Measurements from ENCODE around the gene PITPNM1. TPM values are rescaled to one million over a fixed set of nuclear protein-coding genes. Genes with fewer than 3 reads are reported as not detected.

Gene PITPNM1
- total and polyA plus RNA-seq, 2 of the 13 experiments (the other 11 are each of a cell fraction or from before 2014, with no cell fraction given), result 8.2 to 8.5 TPM

- TF ChIP-seq ZNF460 (CRISPR knock-in tag; IDR thresholded peaks at IDR 0.05; ENCODE audit: borderline replicate concordance) (no peak), FIP1L1 (IDR thresholded peaks at IDR 0.05; ENCODE audit: borderline replicate concordance, insufficient read depth, low read depth, low read length) (no peak), ISX (CRISPR knock-in tag; conservative IDR thresholded peaks at IDR 0.05) (0 out of 2 replicates have a peak, but pooled peaks have one; percentile 18), THAP9 (CRISPR knock-in tag; IDR thresholded peaks at IDR 0.05; ENCODE audit: borderline replicate concordance) (peak; percentile 40; the same call in 1 of the 2 replicates), CHD4 (IDR thresholded peaks at IDR 0.05; ENCODE audit: borderline replicate concordance, low read length) (0 out of 2 replicates have a peak, but pooled peaks have one; percentile 5), HBP1 (CRISPR knock-in tag; IDR thresholded peaks at IDR 0.05; ENCODE audit: low read depth) (peak; percentile 57; the same call in 1 of the 2 replicates), XRCC5 (optimal IDR thresholded peaks at IDR 0.05; ENCODE audit: low read length) (peak; percentile 79), ZNF121 (CRISPR knock-in tag; IDR thresholded peaks at IDR 0.05) (no peak), TCF7L2 (IDR thresholded peaks at IDR 0.05; ENCODE audit: low read depth, low read length) (no peak), TSC22D2 (CRISPR knock-in tag; IDR thresholded peaks at IDR 0.05; ENCODE audit: borderline replicate concordance) (peak; percentile 50; the same call in 1 of the 2 replicates), ZBTB44 (CRISPR knock-in tag; IDR thresholded peaks at IDR 0.05) (0 out of 2 replicates have a peak, but pooled peaks have one; percentile 25), ARID2 (CRISPR knock-in tag; IDR thresholded peaks at IDR 0.05; ENCODE audit: borderline replicate concordance) (no peak), HMG20A (CRISPR knock-in tag; IDR thresholded peaks at IDR 0.05; ENCODE audit: borderline replicate concordance) (no peak), PHF20 (CRISPR knock-in tag; IDR thresholded peaks at IDR 0.05) (peak; percentile 67), ESRRA (CRISPR knock-in tag; IDR thresholded peaks at IDR 0.05; ENCODE audit: low read depth) (no peak), USF2 (IDR thresholded peaks at IDR 0.05; ENCODE audit: low read depth, low read length) (no peak), USF2 (CRISPR knock-in tag; IDR thresholded peaks at IDR 0.05; ENCODE audit: borderline replicate concordance) (no peak), ZNF7 (CRISPR knock-in tag; IDR thresholded peaks at IDR 0.05) (no peak), MXD1 (CRISPR knock-in tag; IDR thresholded peaks at IDR 0.05) (peak; percentile 66), POLR2G (IDR thresholded peaks at IDR 0.05; ENCODE audit: low read depth, low read length) (peak; percentile 46; the same call in 1 of the 2 replicates), BCL6 (CRISPR knock-in tag; IDR thresholded peaks at IDR 0.05) (no peak)
These were observed 3.4 kb upstream of the PITPNM1 start (continued) for GRCh38 chr11:67508486-67509121.

Measured in HepG2 (cell line).